ENCODE measurements around the gene BBS4.
"Not testable (repeated sequence)": the region's sequence is repeated elsewhere in the genome, so short reads cannot be mapped to it uniquely, and the experiment has no call there.

The BBS4 gene

DNA sequence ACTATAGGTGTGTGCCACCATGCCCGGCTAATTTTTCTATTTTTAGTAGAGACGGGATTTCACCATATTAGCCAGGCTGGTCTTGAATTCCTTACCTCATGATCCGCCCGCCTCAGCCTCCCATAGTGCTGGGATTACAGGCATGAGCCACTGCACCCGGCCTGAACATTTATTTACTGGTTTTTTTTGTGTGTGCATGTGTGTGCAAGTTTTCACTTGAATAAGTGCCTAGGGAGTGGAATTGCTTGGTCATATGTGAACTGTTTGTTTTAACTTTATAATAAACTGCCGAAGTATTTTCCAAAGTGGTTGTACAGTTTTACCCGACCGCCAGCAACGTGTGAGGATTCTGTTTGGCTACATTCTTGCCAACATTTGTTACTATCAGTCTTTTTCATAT, 14.1 kb downstream of the BBS4 start:
- DNase-seq = no peak

- no peak for DNase-seq
These were observed 20.3 kb downstream of the BBS4 start for GRCh38 chr15:72706266-72706665.

- not testable (repeated sequence) for DNase-seq
These were observed 22.7 kb downstream of the BBS4 start for GRCh38 chr15:72708551-72709303.

GRCh38 chr15:72722071-72722696, 36.2 kb downstream of the BBS4 start:
- peak; percentile 74 for DNase-seq

GRCh38 chr15:72724028-72724427, 38.0 kb downstream of the BBS4 start:
- DNase-seq = no peak

DNA sequence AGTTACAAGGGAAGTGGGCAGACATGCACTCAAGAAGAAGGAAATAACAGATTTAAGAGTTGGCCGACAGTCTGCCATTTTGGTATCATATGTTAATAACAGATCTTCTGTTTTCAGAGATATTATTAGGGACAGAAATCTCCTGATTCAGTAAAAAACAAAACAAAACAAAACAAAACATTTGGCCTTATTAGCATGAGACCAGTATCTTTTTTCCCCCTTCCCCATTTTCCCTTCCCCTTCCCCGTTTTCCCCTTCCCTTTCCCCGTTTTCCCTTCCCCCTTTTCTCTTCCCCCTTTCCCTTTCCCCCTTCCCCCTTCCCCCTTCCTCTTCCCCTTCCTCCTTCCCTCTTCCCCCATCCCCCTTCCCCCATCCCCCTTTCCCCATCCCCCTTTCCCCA, 39.4 kb downstream of the BBS4 start:
- DNase-seq = no peak

DNA sequence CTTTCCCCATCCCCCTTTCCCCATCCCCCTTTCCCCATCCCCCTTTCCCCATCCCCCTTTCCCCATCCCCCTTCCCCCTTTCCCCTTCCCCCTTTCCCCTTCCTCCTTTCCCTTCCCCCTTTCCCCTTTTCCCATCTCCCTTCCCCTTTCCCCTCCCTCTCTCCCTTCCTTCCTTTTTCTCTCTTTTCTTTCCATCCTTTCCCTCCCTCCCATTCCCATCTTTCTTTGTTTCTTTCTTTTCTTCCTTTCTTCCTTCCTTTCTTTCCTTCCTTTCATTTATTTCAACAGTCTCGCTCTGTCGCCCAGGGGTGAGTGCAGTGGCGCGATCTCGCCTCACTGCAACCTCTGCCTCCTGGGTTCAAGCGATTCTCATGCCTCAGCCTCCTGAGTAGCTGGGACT, 39.8 kb downstream of the BBS4 start:
- not testable (repeated sequence) for DNase-seq

GRCh38 chr15:72727154-72727553, 41.1 kb downstream of the BBS4 start:
- no peak for DNase-seq

GRCh38 chr15:72728249-72728648, 42.2 kb downstream of the BBS4 start:
- DNase-seq = not testable (repeated sequence)

GRCh38 chr15:72728821-72729220, 42.8 kb downstream of the BBS4 start:
- no peak for DNase-seq

DNA sequence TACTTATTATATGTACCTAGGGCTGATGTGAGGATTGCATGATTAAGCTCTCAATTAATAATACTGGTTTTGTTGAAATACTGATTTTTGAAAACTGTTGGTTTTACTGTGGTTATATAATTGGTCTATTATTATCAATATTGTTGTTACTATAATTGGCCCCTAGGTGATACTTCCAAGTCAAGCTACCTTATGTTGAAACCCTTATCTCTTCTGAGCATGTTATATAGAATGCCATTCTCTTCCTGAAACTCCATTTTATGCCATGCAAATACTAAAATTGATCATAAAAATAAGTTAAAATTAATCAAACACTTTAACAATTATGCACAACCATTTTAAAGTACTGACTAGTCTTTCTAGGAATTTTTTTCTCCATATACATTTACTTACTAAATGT, 46.1 kb downstream of the BBS4 start:
- no peak for DNase-seq

DNA sequence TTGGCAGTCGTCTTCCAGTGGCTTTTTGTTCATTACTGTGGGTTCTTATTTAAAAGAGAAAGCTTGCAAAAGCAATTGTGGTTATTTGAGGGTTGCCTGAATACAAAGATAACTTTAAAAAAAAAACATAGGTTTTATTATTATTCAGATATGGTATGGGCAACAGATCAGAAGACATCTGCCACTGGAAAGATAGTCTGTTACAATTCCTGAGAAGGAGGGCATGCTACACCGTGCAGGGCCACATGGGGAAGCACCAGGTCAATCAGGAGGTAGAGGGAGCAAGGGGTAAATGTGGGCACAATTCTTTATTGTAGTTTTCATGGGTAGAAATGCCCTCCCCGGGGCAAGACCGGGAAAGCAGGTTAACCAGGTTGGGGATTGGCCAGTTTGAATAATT, 46.5 kb downstream of the BBS4 start:
- DNase-seq = no peak

- DNase-seq = no peak
These were observed 48.1 kb downstream of the BBS4 start for GRCh38 chr15:72733941-72734738.

DNA sequence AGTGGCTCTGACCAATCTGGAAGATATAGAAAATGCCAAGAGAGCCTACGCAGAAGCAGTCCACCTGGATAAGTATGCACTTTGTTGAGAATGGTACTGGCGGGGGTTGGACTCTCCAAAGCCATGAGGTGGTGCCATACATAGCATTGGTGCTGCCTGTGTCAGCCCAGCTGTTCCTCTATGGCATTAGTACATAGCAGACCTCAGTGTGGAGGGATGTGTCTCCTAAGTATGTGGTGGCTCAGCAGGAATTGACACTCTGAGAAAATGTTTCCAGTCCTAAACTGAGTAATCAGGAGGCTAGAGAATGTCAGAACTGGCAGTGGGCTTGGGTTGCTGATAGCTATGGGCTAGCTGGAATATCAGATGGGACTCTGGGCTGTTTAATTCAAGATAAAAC, 49.1 kb downstream of the BBS4 start:
- DNase-seq = no peak

DNA sequence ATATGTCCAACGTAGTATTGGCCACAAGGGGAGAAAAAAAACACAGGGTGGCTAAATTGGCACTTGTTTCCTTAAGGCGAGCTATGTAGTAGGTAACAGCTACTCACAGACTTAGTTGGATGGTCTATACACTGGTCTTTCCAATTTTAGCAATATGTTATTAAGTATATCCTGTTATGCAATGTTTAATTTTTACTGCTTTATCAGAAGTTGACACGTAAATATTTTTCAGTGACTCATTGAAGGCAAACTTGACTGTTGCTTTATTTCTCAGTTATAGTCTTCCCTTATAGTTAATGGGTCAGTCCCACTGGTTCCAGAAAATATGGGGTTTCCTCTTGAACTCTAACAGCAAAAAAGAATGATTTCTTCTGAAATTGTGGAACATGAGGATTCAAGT, 51.1 kb downstream of the BBS4 start:
- no peak for DNase-seq

DNA sequence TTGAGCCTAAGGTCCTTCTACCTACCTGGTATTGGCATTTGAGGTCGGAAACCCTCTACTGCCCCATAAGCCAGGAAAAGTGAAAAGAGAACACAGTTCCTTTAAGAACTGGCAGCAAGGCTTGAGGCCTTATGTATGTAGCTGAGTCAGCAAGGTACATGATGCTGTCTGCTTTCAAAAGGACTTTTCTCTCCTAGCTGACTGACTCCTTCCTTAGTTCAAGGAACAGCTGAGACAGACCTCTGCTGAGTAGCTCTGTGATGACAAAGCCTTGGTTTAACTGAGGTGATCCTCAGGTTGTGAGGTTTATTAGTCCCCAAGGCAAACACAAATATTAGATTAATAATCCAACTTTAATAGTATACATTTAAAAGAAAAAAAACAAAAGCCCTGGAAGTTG, 51.7 kb downstream of the BBS4 start:
- DNase-seq = no peak

DNA sequence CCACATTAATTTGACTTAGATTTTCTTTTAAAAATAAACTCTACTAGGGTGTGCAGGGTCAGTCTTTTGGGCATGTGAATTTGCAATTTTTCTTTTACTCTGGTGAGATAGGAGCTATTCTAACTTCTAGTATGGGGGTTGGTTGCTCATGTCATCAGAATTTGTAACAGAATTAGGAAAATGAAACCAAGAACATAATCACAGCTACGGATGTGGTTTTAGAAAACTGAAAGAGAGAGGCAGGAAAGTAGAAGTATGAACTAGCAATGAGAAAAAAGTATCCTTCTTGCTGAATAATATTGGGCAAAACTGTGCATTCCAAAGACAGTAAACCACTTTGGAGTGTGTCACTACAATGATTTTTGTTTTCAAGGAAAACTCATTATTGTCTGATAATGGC, 54.2 kb downstream of the BBS4 start:
- no peak for DNase-seq

GRCh38 chr15:72749700-72750099, 63.7 kb downstream of the BBS4 start:
- DNase-seq = no peak

DNA sequence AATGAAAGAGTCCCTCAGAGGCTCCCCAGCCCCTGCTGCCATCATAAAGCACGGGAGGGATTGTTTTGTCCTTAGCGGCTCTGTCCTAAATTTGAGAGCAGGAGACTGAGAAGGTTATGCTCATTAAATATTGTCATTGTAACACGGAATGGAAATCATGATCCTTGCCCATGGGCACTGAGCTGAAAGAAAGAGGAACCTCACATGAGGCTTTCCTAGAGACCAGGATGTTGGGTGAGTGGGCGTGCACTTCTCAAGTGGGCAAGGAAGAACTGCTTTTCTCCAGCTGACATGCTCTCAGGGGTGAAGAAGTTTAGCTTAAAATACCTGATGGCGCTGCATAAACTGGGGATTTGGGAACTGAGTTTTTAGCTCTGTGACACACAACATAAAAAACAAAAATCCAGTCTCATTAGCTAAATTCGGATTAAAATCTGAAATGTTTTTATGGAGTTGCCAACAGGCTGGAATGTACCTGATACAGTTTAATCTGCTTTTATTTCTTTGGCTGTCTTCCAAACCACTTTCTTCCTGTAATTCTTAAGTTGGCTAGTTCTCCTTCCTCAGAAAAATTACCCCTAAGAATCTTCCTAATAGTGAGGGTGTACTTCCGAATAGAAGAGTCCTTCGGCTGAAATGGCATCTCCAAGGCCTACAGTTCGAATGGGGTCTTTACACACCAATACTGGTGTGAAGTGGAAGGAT, 65.9 kb downstream of the BBS4 start:
- no peak for DNase-seq

DNA sequence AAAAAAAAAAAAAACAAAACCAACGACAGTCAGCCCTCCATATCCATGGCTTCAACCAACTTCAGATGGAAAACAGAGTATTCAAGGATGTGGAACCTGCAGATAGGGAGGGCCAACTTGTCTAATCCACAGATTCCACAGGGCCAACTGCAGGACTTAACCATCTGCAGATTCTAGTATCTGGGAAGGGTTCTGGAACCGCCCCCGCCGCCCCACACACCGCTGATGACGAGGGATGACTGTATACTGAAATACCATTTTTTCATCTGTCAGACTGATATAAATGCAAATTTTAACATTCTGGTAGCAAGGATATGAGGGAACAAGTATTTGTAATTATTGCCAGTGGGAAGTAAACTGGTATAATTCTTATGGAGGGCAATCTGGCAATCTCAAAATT, 68.1 kb downstream of the BBS4 start:
- no peak for DNase-seq

DNA sequence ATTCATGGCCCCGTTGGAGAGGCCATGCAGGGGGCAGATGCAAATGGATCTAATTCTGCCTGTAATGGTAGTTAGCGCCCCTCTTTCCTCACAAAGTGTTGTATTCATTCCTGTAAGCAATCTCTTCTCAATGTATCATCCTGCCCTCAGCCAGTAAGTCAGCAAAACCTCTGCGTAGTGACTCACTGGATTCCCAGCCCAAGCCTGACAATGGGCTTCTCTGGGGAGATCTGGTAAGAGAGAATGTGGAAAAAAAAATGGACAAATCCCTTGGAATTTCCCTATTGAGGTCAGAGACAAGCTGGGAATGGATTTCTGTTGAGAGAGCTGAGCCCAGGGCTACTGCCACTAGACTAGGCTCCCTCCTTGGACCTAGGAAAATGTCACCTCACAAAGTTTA, 72.2 kb downstream of the BBS4 start:
- no peak for DNase-seq

GRCh38 chr15:72760590-72761260, 74.7 kb downstream of the BBS4 start:
- DNase-seq = no peak

GRCh38 chr15:72764656-72765055, 78.6 kb downstream of the BBS4 start:
- no peak for DNase-seq

All from activated CD4-positive, alpha-beta T cell treated with anti-CD3 and anti-CD28 coated beads, Interleukin-2, amount 50 U/mL, for 1 hour (primary cell).